SK-N-SH (cell line): ENCODE results near the gene TJP3.
"Not testable (repeated sequence)": the region's sequence is repeated elsewhere in the genome, so short reads cannot be mapped to it uniquely, and the experiment has no call there.

ENCODE experiments used
- CHD2 ChIP-seq: fragments of 150-350 bp; IDR thresholded peaks from 2 replicates; pipeline ENCODE4 v1.6.1; 2018; ENCODE audit warnings: low read length; ENCODE audit not compliant: partially characterized antibody
- EZH2phosphoT487 ChIP-seq: fragments of 200-600 bp; sonication (generic); IDR thresholded peaks from 2 replicates; pipeline ENCODE4 v1.6.1; 2017; ENCODE audit warnings: low read depth, mixed run types, mild to moderate bottlenecking, antibody characterized with exemption, moderate library complexity, borderline replicate concordance
- GATA2 ChIP-seq: sonication (generic); formaldehyde crosslinking; IDR thresholded peaks from 2 replicates; pipeline ENCODE4 v1.5.0; 2020; ENCODE audit warnings: mild to moderate bottlenecking, missing genetic modification reagents
- NFIC ChIP-seq: IDR thresholded peaks from 2 replicates; pipeline ENCODE4 v1.4.0; 2012; ENCODE audit warnings: borderline replicate concordance
- RAD21 ChIP-seq: IDR thresholded peaks from 2 replicates; pipeline ENCODE4 v1.6.1; 2012; ENCODE audit warnings: mild to moderate bottlenecking, low read length
- RFX5 ChIP-seq: IDR thresholded peaks from 2 replicates; pipeline ENCODE4 v1.6.1; 2012; ENCODE audit warnings: mild to moderate bottlenecking, improper control_type of control experiment, low read length
- SMC3 ChIP-seq: IDR thresholded peaks from 2 replicates; pipeline ENCODE4 v1.6.1; 2012; ENCODE audit warnings: low read depth, low read length, improper control_type of control experiment
- TCF12 ChIP-seq: IDR thresholded peaks from 2 replicates; pipeline ENCODE4 v1.4.0; 2012
- YY1 ChIP-seq: IDR thresholded peaks from 2 replicates; pipeline ENCODE4 v1.4.0; 2012; ENCODE audit warnings: low read depth, mild to moderate bottlenecking
- TF ChIP-seq, protein P1 (sequence below): IDR thresholded peaks from 2 replicates; pipeline ENCODE4 v1.4.0; 2012; ENCODE audit warnings: low read depth, borderline replicate concordance
- TF ChIP-seq, protein P2 (sequence below): fragments of 200-600 bp; sonication (generic); IDR thresholded peaks from 2 replicates; pipeline ENCODE4 v1.6.1; 2017; ENCODE audit warnings: antibody characterized with exemption, mild to moderate bottlenecking, moderate library complexity

DNA sequence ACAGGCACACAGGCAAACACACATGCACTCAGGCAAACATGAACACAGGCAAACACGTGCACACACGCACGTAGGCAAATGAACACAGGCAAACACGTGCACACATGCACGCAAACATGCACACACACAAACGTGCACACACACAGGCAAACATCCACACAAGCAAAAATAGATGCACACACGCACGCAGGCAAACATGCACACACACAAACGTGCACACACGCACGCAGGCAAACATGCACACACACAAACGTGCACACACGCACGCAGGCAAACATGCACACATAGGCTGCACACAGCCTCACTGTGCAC is 41.7 kb upstream of the TJP3 start:
- not testable (repeated sequence) for TF ChIP-seq SMC3; EZH2phosphoT487; RAD21; RFX5; GATA2 (CRISPR knock-in tag); NFIC; CHD2; TCF12; YY1
- TF ChIP-seq, protein P1, sequence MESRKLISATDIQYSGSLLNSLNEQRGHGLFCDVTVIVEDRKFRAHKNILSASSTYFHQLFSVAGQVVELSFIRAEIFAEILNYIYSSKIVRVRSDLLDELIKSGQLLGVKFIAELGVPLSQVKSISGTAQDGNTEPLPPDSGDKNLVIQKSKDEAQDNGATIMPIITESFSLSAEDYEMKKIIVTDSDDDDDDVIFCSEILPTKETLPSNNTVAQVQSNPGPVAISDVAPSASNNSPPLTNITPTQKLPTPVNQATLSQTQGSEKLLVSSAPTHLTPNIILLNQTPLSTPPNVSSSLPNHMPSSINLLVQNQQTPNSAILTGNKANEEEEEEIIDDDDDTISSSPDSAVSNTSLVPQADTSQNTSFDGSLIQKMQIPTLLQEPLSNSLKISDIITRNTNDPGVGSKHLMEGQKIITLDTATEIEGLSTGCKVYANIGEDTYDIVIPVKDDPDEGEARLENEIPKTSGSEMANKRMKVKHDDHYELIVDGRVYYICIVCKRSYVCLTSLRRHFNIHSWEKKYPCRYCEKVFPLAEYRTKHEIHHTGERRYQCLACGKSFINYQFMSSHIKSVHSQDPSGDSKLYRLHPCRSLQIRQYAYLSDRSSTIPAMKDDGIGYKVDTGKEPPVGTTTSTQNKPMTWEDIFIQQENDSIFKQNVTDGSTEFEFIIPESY: not testable (repeated sequence)
- TF ChIP-seq, protein P2, sequence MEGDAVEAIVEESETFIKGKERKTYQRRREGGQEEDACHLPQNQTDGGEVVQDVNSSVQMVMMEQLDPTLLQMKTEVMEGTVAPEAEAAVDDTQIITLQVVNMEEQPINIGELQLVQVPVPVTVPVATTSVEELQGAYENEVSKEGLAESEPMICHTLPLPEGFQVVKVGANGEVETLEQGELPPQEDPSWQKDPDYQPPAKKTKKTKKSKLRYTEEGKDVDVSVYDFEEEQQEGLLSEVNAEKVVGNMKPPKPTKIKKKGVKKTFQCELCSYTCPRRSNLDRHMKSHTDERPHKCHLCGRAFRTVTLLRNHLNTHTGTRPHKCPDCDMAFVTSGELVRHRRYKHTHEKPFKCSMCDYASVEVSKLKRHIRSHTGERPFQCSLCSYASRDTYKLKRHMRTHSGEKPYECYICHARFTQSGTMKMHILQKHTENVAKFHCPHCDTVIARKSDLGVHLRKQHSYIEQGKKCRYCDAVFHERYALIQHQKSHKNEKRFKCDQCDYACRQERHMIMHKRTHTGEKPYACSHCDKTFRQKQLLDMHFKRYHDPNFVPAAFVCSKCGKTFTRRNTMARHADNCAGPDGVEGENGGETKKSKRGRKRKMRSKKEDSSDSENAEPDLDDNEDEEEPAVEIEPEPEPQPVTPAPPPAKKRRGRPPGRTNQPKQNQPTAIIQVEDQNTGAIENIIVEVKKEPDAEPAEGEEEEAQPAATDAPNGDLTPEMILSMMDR: not testable (repeated sequence)
